ENCODE data around the gene NKX3-2.

- TF ChIP-seq CTCF (IDR thresholded peaks at IDR 0.05; ENCODE audit: insufficient read depth, low read depth, low read length) (no peak), EZH2 (IDR thresholded peaks at IDR 0.05; ENCODE audit: insufficient read depth, low read length) (peak; percentile 79)
These were observed 8.5 kb downstream of the NKX3-2 start for GRCh38 chr4:13535708-13536361.
